ENCODE results near the gene LIN54.

LIN54 gene

DNA sequence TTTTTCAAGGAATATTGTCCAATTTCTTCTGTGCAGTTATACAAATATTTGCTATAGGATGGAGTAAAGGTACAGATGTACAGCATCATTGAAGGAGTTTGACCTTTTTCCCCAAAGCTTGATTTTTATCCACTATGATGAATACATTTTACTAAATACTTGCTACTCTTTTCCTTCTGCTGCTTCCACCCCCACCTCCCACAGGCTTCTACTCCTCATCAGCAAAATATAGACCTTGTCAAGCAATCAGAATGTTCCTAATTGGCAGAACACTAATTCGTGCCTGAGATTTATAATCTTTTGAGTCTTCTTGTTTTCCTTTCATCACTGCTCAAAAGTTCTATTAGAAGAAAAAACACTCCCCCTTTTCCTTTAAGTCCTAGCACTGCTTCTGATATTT, 113.9 kb downstream of the LIN54 start:
- DNase-seq (ENCODE audit: low read depth in 2 of 2, low spot score in 1 of 2), result no peak

DNA sequence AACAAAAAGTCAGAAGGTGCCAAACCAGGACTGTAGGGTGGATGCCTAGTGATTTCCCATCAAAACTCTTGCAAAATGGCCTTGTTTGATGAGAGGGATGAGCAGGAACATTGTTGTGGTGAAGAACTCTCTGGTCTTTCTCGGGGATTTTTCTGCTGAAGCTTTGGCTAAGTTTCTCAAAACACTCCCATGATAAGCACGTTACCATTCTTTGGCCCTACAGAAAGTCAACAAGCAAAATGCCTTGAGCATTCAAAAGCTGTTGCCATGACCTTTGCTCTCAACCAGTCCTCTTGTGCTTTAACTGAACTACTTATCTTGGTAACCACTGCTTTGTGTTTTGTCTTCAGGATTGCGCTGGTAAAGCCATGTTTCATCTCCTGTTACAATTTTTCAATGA, 116.7 kb downstream of the LIN54 start:
- DNase-seq (ENCODE audit: low read depth in 2 of 2, low spot score in 1 of 2), result no peak

DNA sequence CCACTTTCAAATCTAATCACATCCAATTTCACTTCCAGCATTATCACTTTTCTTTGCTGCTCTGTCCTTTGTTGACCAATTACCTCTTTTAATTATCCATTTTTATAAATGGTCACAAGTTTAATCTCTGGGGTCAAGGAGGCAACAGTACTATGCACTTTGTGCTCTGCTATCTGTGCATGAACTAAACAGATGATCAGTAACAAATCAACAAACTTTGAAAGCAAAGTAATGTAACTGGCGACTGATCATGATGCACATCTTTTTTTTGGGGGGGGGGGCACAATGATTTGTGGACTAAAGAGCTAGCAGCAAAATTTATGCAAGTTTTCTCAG, 118.2 kb downstream of the LIN54 start:
- DNase-seq (ENCODE audit: low read depth in 2 of 2, low spot score in 1 of 2), result no peak

DNA sequence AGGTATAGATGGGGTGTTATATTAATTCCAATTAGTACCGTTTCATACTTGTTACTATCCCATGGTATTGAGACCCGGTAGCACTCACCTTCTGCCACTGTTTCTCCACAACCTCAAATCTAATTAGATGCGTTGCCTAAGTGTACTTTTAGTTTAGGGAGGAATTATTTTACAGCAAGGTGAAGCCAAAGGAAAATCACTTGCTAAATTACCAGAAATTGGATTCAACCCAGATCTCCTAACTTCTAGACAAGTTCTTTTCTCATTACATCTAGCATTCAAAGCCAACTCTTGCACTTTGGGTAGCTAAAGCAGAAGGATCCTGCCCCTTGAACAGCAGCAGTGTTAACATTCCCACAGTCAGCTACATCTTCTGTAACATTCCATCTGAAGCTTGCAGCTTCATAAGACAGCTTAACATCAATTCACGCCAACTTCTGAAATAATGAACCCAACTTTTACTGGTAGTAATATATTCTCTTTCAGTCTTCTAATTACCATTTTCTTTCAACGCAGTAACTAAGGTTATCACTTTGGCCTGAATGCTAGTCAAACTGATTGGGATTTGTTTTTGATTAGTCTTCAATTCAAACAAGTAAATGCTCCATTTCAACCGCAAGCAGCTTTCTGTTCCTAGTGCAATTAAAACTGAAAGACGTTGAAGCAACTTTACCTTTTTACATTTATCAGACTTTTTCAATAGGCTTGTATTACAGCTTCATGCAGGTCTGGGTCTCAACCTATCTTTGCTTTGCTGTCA, 118.7 kb downstream of the LIN54 start:
- DNase-seq (ENCODE audit: low read depth in 2 of 2, low spot score in 1 of 2), result no peak

DNA sequence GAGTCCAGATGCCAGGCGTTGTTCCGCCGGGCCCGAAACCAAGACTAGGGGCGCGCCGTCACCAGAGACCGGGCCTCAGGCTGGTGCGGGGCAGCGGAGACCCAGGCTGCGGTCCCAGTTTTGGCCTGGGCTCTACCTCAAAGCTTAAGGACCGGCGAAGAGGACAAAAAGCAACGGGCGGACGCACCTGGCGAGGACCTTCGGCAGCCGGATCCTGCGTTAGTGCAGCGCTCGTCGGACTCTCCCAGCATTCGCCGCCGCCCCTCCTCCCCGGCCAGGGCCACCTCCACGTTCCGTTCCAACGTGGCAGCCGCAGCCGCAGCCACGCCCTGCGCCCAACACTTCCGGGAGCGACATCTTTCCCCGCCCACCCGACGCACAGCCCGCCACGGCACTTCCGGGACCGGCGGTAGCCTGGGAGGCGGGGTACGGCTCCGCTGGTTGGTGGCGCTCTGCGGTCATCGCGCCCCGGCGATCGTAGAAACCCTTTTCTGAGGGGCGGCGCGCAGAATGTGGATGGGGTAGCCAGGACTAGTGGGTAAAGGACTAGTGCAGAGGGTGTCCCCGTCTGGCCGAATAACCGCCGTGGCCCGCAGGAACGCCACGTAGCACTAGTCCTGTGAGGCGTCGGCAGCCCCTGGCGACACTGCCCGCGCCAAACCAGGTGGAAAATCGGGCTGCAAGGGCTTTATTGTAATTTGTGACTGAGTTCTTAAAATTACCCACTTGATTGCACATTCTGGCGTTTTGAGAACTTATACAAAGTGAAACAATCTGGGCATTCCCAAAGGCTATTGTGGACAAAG, 119.5 kb downstream of the LIN54 start, which contains the start of gene SEC31A:
Gene SEC31A (minus strand): TSS at position 253 of the 806 bp plus-strand sequence. CDS start 9,217 bp downstream, outside the sequence.
- peak; percentile 92 to 93 for DNase-seq (ENCODE audit: low read depth in 2 of 2, low spot score in 1 of 2)

DNA sequence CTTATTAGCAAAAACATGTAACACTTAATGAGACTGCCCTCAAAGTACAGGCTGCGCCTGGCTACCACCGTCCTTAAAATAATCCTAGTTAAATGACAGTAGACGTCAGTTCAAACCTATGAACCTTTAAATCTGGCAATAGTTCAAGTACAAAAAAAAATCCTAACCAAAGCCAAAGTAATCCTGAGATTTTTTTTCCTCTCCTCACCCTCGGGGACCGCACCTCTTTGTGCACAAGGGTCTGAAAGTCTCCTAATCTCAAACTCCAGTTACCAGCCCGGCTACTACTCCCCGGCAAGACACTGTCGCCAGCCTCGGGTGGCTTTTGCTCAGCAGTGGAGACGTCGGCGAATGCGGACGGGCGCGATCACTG, 120.1 kb downstream of the LIN54 start:
- no peak for DNase-seq (ENCODE audit: low read depth in 2 of 2, low spot score in 1 of 2)

DNA sequence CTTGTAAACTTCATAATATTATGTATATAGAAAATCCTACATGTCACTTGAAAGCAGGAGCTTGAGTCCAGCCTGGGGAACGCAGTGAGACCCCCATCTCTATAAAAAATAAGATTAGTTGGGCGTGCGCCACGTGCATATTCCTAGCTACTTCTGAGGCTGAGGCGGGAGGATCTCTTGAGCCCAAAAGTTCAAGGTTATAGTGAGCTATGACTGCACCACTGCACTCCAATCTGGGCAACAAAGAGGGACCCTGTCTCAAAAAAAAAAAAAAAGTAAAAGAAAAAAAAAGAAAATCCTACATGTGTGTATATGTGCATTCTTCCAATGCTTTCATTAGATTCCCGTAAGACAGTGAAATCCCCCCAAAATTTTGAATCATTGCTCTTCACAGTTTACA, 121.3 kb downstream of the LIN54 start:
- DNase-seq (ENCODE audit: low read depth in 2 of 2, low spot score in 1 of 2), result no peak

DNA sequence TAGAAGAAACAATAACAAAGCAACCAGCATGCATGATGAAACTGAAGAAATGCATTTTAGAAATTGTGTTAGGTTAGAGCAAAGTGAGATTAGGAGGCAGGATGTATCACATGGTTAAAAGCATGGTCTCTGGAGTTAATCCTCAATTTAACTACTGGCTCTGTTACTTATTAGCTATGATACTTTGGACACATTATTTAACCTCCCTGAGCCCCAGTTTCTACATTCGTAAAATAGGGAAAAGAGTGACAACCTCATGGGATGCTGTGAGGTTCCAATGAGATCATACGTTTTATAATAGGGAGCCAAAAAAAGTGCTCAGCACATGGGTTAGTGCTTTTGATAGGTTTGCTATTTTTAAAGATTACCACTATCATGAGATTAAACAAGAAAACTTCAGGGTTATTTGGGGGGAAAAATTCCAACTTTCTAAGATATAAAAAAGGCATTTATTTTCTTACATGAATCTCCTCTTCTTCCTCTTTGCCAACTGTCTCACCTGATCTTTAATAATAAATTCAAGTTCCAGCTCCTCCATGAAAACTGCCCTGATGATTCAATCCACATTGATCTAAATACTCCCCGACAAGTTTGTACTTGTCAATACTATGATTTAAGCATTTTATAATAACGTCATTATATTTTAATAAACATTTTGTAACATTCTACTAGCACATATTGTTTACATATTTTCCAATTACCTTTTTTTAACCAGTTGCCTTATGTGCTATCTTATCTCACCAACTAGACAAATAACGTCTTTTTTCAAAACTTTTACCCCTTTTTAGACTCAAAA, 124.3 kb downstream of the LIN54 start:
- no peak for DNase-seq (ENCODE audit: low read depth in 2 of 2, low spot score in 1 of 2)

DNA sequence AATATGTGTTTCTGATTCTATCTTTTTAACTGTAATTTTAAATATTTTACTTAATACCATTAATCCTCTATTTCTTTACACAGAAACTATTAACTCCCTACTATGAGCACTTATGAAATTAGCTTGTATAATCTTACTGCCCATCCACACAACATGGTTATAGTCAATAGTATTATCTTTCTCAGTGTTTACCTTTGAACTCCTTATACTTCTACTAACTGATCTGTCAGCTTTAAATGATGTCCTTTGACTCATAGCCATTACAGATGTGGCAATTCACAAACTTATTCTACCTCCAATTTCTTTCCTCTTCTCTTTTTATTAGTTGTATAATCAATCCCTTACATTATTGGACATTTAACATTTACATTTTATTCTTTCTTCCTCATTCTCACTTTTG, 125.2 kb downstream of the LIN54 start:
- DNase-seq (ENCODE audit: low read depth in 2 of 2, low spot score in 1 of 2), result no peak
